T-helper 2 cell treated with Interferon-gamma antibody and Interleukin-4, amounts not matched to agents 100 ng/mL and 5 ng/mL, for 36 hours (primary cell): ENCODE measurements around the gene MCRIP2. TPM values are rescaled to one million over a fixed set of nuclear protein-coding genes. Genes with fewer than 3 reads are reported as not detected.

Experiments used
- intact Hi-C: fragments of 100-400 bp; cut with micrococcal nuclease; formaldehyde crosslinking; loops from one replicate; pipeline ENCODE4 v1.15.1; 2023
- total RNA-seq: library from RNA; stranded (reverse); gene quantifications from 2 replicates; pipeline ENCODE4 v1.2.3, GENCODE V29; 2022

Gene MCRIP2
- total RNA-seq, 1 donor from 2014 or later, result 24.5 TPM

GRCh38 chr16:694187-694862, 52.7 kb downstream of the MCRIP2 start:
- intact Hi-C loops, result no loop called here

GRCh38 chr16:694863-695354, 53.3 kb downstream of the MCRIP2 start:
- intact Hi-C loops, result no loop called here

DNA sequence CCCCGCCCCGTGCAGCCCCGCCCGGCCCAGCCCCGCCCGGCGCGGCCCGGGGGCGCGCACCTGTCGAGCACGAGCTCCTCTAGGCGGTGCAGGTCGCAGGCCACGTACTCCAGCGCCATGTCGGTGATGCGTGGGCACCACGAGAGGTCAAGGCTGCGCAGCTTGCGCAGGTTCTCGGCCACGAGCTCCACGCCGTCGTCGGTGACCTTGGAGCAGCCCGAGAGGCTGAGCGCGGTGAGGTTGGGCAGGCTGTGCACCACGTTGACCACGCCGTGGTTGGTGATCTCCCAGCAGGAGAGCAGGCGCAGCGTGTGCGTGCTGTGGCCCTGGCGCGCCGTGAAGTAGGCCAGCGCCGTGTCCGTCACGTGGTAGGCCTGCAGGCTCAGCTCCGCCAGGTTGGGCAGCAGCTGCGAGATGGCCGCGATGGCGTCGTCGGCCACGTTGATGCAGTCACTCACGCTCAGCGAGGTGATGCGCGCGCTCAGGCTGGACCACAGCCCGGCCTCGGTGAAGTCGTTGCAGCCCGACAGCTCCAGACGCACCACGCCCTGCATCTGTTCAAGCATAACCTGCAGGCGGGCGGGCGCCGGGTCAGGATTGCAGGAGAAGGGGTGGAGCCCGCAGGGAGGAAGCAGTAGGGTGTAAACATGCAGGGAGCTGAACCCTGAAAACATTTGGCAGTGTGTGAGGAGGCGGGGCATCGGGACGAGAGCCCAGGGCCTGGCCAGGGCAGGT, 53.9 kb downstream of the MCRIP2 start:
- intact Hi-C loops, result no loop called here

Other genes starting within 250 kb of the MCRIP2 start
- gene NME4, start 244.6 kb upstream of the MCRIP2 start, total RNA-seq, result 59.4 and 60.9 TPM in 2 replicates
- 11.5 and 11.8 TPM in 2 replicates for gene DECR2, start 239.9 kb upstream of the MCRIP2 start, total RNA-seq
- 30.6 and 33.3 TPM in 2 replicates for gene RAB11FIP3, start 216.2 kb upstream of the MCRIP2 start, total RNA-seq
- 87.2 and 89.0 TPM in 2 replicates for gene CAPN15, start 114.1 kb upstream of the MCRIP2 start, total RNA-seq
- not detected in 2 replicates for gene PRR35, start 81.4 kb upstream of the MCRIP2 start, total RNA-seq
- 1.4 and 1.5 TPM in 2 replicates for gene NHLRC4, start 74.8 kb upstream of the MCRIP2 start, total RNA-seq
- 43.3 and 45.7 TPM in 2 replicates for gene PIGQ, start 71.9 kb upstream of the MCRIP2 start, total RNA-seq
- 13.6 and 16.3 TPM in 2 replicates for gene RAB40C, start 51.8 kb upstream of the MCRIP2 start, total RNA-seq
- gene WFIKKN1, start 10.8 kb upstream of the MCRIP2 start, total RNA-seq, result 0.75 and 0.77 TPM in 2 replicates
- 91.0 and 91.4 TPM in 2 replicates for gene METTL26, start 5.5 kb upstream of the MCRIP2 start, total RNA-seq
- gene WDR90, start 7.5 kb downstream of the MCRIP2 start, total RNA-seq, result 85.1 and 86.7 TPM in 2 replicates
- 130 and 137 TPM in 2 replicates for gene RHOT2, start 26.3 kb downstream of the MCRIP2 start, total RNA-seq
- 0.91 and 1.4 TPM in 2 replicates for gene RHBDL1, start 33.8 kb downstream of the MCRIP2 start, total RNA-seq
- 67.9 and 71.2 TPM in 2 replicates for gene STUB1, start 38.6 kb downstream of the MCRIP2 start, total RNA-seq
- gene JMJD8, start 42.5 kb downstream of the MCRIP2 start, total RNA-seq, result 37.2 and 41.3 TPM in 2 replicates
- 17.1 and 18.7 TPM in 2 replicates for gene WDR24, start 48.6 kb downstream of the MCRIP2 start, total RNA-seq
- 12.0 TPM in 2 replicates for gene FBXL16, start 64.0 kb downstream of the MCRIP2 start, total RNA-seq
- gene METRN, start 73.3 kb downstream of the MCRIP2 start, total RNA-seq, result 10.3 and 10.8 TPM in 2 replicates
- gene ANTKMT, start 79.3 kb downstream of the MCRIP2 start, total RNA-seq, result 25.9 and 26.1 TPM in 2 replicates
- 4.3 and 5.4 TPM in 2 replicates for gene CCDC78, start 84.6 kb downstream of the MCRIP2 start, total RNA-seq
- gene HAGHL, start 85.3 kb downstream of the MCRIP2 start, total RNA-seq, result 5.9 and 8.5 TPM in 2 replicates
- gene CIAO3, start 99.2 kb downstream of the MCRIP2 start, total RNA-seq, result 35.4 and 37.6 TPM in 2 replicates
- 0.18 TPM in 1 of 2 replicates, not detected in the other for gene MSLN, start 118.9 kb downstream of the MCRIP2 start, total RNA-seq
- 34.8 TPM in 2 replicates for gene RPUSD1, start 146.6 kb downstream of the MCRIP2 start, total RNA-seq
- gene CHTF18, start 146.8 kb downstream of the MCRIP2 start, total RNA-seq, result 97.4 and 101 TPM in 2 replicates
- not detected in 2 replicates for gene GNG13, start 158.9 kb downstream of the MCRIP2 start, total RNA-seq